Measurements from ENCODE around the gene PPM1H. TPM values are rescaled to one million over a fixed set of nuclear protein-coding genes. Genes with fewer than 3 reads are reported as not detected.

Gene PPM1H
- total RNA-seq, 1 experiment from 2014 or later: 12.0 TPM

- Histone ChIP-seq H3F3A (ENCODE audit: low read length, unreplicated experiment) (no peaks in the 10 kb centered on the region), H3K4me1 (ENCODE audit: insufficient read depth, low read length) (peaks cover 44% of the 10 kb centered on the region), H4K20me1 (ENCODE audit: low read length) (no peaks in the 10 kb centered on the region), H3K27ac (ENCODE audit: low read length) (no peak overlapping the region), H2AFZ (ENCODE audit: low read length) (no peak overlapping the region), H3K4me2 (ENCODE audit: low read length) (0 out of 2 replicates have a peak overlapping the region, but pooled peaks have one; percentile 8), H3K9me3 (ENCODE audit: low read length) (no peaks in the 10 kb centered on the region), H3K36me3 (ENCODE audit: low read depth, low read length) (no peaks in the 10 kb centered on the region), H3K9ac (ENCODE audit: low read length) (no peak overlapping the region), H3K4me3 (ENCODE audit: low read length) (no peak overlapping the region), H3K9me2 (replicated peaks; ENCODE audit: low read length) (no peaks in the 10 kb centered on the region), H3K79me2 (ENCODE audit: low read length) (peaks cover 46% of the 10 kb centered on the region), H3K27me3 (ENCODE audit: low read length) (no peaks in the 10 kb centered on the region)
- intact Hi-C loops (cut with micrococcal nuclease): no loop called here
- POLR2A ChIA-PET (ENCODE audit: unreplicated experiment): interaction anchor here (0.7 kb wide), 1 partner anchor 47 kb away, joined by 3 read pairs; no protein-coding TSS in a partner anchor
- BruUV-seq (replicated peaks): no TSS peak
- no peak for DNase-seq
- no peak for ATAC-seq
- TF ChIP-seq EZH2 (IDR thresholded peaks at IDR 0.05; ENCODE audit: low read length, unreplicated experiment) (no peak), CTCF (conservative IDR thresholded peaks at IDR 0.05; ENCODE audit: low read depth, low read length) (no peak), EZH2phosphoT487 (IDR thresholded peaks at IDR 0.05; ENCODE audit: borderline replicate concordance, low read length) (no peak)
- CTCF ChIA-PET: no interaction called here
Measured at GRCh38 chr12:62860501-62861411, 74.2 kb downstream of the PPM1H start.

GRCh38 chr12:62860020-62860419 is 74.9 kb downstream of the PPM1H start:
- intact Hi-C loops (cut with micrococcal nuclease): no loop called here
- ATAC-seq: no peak
- CTCF ChIA-PET: no interaction called here
- Histone ChIP-seq H2AFZ (ENCODE audit: low read length) (no peak overlapping the region), H4K20me1 (ENCODE audit: low read length) (no peaks in the 10 kb centered on the region), H3K27ac (ENCODE audit: low read length) (no peak overlapping the region), H3F3A (ENCODE audit: low read length, unreplicated experiment) (no peaks in the 10 kb centered on the region), H3K9me2 (replicated peaks; ENCODE audit: low read length) (no peaks in the 10 kb centered on the region), H3K27me3 (ENCODE audit: low read length) (no peaks in the 10 kb centered on the region), H3K9me3 (ENCODE audit: low read length) (no peaks in the 10 kb centered on the region), H3K9ac (ENCODE audit: low read length) (no peak overlapping the region), H3K4me1 (ENCODE audit: insufficient read depth, low read length) (peaks cover 42% of the 10 kb centered on the region), H3K4me3 (ENCODE audit: low read length) (no peak overlapping the region), H3K36me3 (ENCODE audit: low read depth, low read length) (no peaks in the 10 kb centered on the region), H3K4me2 (ENCODE audit: low read length) (no peak overlapping the region), H3K79me2 (ENCODE audit: low read length) (peaks cover 39% of the 10 kb centered on the region)
- POLR2A ChIA-PET (ENCODE audit: unreplicated experiment): no interaction called here
- no TSS peak for BruUV-seq (replicated peaks)
- TF ChIP-seq EZH2phosphoT487 (IDR thresholded peaks at IDR 0.05; ENCODE audit: borderline replicate concordance, low read length) (no peak), EZH2 (IDR thresholded peaks at IDR 0.05; ENCODE audit: low read length, unreplicated experiment) (no peak), CTCF (conservative IDR thresholded peaks at IDR 0.05; ENCODE audit: low read depth, low read length) (no peak)
- no peak for DNase-seq

GRCh38 chr12:62859321-62859737 is 75.6 kb downstream of the PPM1H start:
- Histone ChIP-seq H3K4me1 (ENCODE audit: insufficient read depth, low read length) (peaks cover 38% of the 10 kb centered on the region), H3K9me3 (ENCODE audit: low read length) (no peaks in the 10 kb centered on the region), H3K27ac (ENCODE audit: low read length) (no peak overlapping the region), H4K20me1 (ENCODE audit: low read length) (no peaks in the 10 kb centered on the region), H3K36me3 (ENCODE audit: low read depth, low read length) (no peaks in the 10 kb centered on the region), H3K4me3 (ENCODE audit: low read length) (no peak overlapping the region), H3F3A (ENCODE audit: low read length, unreplicated experiment) (no peaks in the 10 kb centered on the region), H2AFZ (ENCODE audit: low read length) (no peak overlapping the region), H3K9ac (ENCODE audit: low read length) (no peak overlapping the region), H3K9me2 (replicated peaks; ENCODE audit: low read length) (no peaks in the 10 kb centered on the region), H3K4me2 (ENCODE audit: low read length) (no peak overlapping the region), H3K27me3 (ENCODE audit: low read length) (no peaks in the 10 kb centered on the region), H3K79me2 (ENCODE audit: low read length) (peaks cover 32% of the 10 kb centered on the region)
- ATAC-seq (no peak), DNase-seq (no peak)
- ChIA-PET CTCF (interaction anchor here (0.5 kb wide), 1 partner anchor 599 kb away, joined by 3 read pairs; no protein-coding TSS in a partner anchor), POLR2A (ENCODE audit: unreplicated experiment) (no interaction called here)
- no TSS peak for BruUV-seq (replicated peaks)
- no peak for TF ChIP-seq EZH2phosphoT487 (IDR thresholded peaks at IDR 0.05; ENCODE audit: borderline replicate concordance, low read length)
- TF ChIP-seq CTCF (conservative IDR thresholded peaks at IDR 0.05; ENCODE audit: low read depth, low read length): no peak
- no peak for TF ChIP-seq EZH2 (IDR thresholded peaks at IDR 0.05; ENCODE audit: low read length, unreplicated experiment)
- intact Hi-C loops (cut with micrococcal nuclease): no loop called here
